ENCODE results near the gene PRKAR1B.

Gene PRKAR1B

DNA sequence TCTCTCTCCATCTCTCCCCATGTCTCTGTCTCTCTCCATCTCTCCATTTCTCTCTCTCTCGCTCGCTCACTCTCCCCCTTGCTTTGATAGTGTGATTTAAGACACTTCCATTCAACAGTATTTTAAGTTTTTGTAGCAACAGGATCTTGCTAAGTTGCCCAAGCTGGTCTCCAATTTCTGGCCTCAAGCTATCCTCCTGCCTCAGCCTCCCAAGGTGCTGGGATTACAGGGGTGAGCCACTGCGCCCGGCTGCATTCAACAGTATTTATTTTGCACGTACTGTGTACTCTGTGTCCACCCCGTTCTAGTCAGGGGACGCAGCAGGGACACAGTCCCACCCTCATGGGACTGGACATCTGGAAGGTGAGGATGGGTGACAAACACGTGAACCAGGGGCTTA, 193.0 kb downstream of the PRKAR1B start:
- no peak for DNase-seq

DNA sequence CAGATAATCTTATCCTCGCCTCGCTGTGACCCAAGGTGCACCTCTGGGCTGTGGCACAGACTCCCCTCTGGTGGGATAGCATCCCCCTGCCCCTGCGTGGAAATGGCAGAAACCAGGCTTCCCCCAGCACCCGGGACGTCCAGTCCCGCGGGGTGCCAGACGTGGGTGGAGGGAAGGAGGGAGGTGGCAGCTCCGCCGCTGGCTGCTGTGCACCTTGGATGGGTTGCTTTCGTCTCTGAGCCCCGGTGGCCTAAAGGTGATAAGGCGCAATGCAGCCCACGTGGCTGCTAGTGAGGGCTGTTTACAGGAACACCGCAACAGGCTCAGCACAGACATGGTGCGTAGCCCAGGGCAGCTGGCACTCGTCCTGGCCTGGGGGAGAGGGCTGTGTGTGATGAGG, 193.8 kb downstream of the PRKAR1B start:
- DNase-seq: no peak

DNA sequence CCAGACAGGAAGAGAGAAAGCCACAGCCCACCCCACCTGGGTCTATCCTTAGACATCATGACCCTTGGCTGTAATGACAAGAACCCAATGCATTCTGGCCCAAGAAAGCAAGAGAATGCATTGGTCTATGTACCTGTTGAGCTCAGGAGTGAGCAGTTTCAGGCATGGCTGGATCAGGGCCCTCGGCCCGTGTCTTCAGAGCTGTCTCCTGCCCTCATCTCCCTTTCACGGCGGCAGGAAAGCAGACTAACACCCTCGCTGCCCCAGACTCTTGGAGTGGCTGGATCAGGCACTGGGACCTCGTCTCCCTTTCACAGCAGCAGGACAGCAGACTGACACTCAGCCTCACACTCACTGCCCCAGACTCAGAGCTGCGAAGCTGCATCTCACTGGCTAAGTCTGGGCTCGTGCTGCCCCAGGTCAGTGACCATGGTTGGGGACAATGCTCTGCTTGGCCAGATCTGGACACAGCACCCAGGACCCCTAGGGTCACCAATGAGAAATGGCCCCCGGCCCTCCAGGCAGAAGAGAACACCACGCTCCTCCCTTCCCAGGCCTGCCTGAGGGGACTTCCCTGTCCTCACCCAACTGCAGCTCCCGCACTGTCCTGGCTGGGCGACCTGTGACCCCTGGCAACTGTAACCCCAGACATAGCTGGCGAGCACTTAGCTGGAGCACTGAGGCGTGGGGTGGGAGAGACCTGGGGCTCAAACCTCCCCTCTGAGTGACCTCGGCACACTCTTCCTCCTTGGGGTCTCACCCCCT, 194.5 kb downstream of the PRKAR1B start:
- no peak for DNase-seq

DNA sequence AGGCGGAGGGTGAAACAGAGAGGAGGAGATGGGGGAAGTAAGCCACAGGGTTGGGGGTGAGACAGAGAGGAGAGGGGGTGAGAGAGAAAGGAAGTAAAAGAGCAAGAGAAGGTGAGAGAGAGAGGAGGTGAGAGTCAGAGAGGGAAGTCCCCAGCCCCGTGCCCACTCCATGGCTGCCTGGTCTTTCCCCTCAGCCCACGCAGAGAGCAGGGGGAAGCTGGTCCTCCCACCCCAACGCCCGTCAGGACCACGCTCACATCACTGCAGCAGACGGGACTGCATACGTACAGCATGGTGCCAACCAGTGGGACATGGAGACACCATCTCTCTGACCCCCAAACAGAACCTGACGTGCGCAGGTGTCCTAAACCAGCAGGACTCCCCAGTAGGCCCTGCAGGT, 195.3 kb downstream of the PRKAR1B start:
- DNase-seq: no peak

GRCh38 chr7:528451-528850, 198.6 kb downstream of the PRKAR1B start:
- DNase-seq: no peak

DNA sequence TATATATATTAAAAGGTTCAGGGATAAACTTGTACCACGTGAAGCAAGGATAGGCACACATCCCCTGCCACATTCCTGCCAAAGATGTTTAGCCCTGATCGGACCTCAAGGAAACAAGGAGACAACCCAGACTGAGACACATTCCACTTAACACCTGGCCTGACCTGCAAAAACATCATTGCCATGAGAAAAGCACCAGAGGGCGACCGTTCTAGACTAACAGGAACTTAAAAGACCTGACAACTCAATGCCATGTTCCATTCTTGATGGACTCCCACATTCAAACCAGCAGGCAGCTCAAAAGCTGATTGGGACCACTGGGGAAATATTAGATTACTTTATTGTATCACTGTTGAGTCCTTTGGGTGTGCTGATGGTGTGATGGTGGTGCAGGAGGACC, 199.4 kb downstream of the PRKAR1B start:
- DNase-seq: no peak

DNA sequence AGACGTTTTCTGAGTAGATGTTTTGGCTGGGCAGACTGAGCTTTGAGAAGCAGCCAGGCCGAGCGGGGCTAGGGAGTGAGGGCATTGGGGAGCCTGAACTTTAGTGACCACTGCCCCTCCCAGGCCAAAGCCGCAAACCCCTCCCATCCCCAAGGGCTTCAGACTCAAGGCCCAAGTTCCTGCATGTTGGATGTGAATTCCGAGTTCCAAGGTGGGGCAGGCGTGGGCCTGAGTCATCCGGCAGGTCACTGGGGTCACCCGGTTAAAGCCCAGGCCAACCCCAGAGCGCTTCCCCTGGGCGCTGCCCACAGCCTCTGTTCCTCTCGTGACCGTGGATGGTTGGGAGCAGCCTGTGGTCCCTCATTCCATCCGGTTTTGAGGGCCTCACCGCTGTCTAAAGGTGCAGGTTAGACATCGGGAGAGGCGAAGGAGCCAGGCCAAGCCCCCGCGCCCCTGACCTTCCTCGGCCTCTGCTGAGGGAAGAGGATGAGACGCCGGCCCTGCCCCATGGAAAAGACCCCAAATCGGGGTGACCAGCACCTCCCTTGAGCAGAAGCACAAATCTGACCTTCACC, 200.5 kb downstream of the PRKAR1B start:
- DNase-seq: no peak

- DNase-seq: no peak
These were observed 201.3 kb downstream of the PRKAR1B start for GRCh38 chr7:525740-526139.

GRCh38 chr7:524800-525199, 202.3 kb downstream of the PRKAR1B start:
- DNase-seq: no peak

- DNase-seq: no peak
These were observed 203.4 kb downstream of the PRKAR1B start for GRCh38 chr7:523347-524336.

GRCh38 chr7:522951-523314, 204.1 kb downstream of the PRKAR1B start:
- no peak for DNase-seq

GRCh38 chr7:522071-522950, 204.8 kb downstream of the PRKAR1B start:
- no peak for DNase-seq

- DNase-seq: no peak
These were observed 205.6 kb downstream of the PRKAR1B start for GRCh38 chr7:521221-522070.

DNA sequence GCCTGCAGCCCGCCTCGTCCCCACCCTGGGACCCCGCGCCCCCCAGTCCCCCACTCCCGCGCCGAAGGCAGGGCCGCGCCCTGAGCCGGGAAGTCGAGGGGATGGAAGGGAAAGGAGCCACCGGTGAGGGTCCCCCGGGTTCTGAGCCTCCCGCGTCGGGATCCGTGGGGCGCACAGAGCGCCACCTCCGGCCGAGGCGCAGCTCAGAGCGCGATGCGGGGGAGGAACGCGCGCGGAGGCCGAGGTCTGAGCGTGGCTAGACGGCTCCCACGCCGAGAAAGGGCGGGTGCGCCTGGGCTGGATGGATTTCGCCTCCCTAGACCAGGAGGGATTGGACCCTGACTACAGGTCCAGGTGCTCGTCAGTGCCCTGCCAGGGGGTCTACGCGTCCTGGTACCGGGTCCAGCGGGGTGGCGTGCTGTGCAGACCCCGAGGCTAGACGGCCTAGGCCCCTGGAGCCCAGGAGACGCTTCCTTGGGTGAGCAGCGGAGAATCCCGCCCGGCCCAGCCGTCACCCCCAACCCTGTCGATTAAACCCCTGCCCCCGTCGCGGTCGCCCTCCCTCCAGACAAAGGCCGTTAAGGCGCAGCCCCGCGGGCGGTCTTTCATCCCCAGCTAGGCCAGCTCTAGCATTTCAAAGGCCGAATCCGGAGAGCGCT, 206.4 kb downstream of the PRKAR1B start:
- DNase-seq: no peak

DNA sequence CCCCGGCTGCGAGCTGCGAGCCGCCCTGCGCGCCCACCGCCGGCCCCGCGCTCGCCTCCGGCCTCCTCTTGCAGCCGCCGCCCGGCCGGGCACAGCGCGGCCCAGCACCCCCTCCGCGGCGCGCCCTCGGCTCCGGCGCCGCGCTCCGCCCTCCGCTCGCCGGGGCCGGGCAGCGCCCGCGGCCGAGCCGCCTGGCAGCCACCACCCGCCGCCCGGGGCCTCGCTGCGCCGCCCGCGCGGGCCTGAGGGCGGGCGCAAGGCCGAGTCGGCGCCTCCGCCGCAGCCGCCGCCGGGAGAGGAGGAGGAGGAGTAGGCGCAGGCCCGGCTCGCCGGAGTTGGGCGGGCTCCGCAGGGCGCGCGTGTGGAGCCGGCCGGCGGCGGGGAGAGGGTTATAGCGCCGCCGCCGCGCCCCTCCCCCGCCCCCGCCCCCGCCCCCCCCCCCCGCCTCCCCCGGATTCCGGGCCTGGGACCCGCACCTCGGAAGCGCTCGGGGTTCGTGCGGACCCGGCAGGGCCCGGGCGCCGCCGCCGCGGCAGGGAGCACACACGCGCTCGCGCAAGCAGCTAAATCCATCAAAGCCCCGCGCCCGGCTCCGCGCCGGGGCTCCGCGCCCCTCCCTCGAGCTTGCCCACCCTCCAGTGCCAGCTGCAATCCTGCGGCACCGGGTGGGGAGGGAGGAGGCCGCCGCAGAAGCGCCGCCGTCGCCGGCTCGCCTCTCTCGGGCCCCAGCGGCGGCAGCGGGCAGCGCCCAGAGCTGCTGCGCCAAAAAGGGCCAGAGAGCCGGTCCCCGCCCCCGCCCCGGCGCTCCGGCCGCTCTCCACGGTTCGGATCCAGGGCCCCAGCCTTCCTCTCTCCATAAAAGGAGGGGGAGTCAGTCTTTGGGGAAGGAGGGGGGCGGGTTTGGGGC, 207.3 kb downstream of the PRKAR1B start, which contains the start of gene PDGFA:
Gene PDGFA (minus strand): TSS at position 363 of the 907 bp plus-strand sequence. CDS start 845 bp downstream, outside the sequence.
- no peak for DNase-seq

- peak; percentile 21 for DNase-seq
These were observed 208.2 kb downstream of the PRKAR1B start for GRCh38 chr7:518630-519483.

DNA sequence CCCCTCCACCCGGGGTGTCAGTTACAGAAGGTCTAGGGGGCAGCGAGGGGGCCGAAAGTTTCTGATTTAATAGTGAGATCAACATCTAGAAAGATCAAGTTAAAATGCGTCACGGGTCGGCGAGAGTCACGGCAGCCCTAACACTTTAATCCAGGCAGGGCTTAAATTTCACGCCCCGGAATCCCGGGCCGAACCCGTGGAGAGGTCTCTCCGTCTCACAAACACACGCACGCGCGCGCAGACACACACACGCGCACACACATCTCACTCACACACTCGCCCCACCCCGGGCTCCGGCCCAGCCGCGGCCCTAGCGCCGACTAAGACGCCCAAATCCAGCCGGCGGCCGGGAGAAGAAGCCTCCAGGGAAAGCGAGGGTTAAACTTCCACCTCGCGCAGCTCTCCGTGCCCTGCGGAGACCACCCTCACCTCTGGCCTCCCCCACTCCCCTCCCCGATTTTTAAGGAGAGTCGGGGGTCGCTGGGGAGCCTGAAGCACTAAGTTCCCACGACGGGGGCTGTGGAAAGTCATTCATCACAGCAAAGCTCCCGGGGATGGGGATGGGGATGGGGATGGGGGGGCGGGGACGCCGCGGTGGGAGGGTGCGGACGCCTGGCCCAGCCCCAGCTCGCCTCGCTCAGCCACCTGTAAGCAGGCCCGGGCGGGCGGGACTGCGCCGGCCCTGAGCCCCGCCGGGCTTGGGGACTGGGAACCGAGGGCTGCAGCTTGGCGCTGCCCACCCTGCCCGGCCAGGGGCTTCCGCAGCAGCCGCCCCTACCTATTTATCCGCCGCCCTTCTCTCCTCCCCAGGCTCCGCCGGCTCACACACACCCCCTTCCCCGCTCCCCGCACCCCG, 209.1 kb downstream of the PRKAR1B start:
- DNase-seq: no peak
